Mesothelial cell of epicardium (in vitro differentiated cells): ENCODE measurements around the gene PDE3B. TPM values are rescaled to one million over a fixed set of nuclear protein-coding genes. Genes with fewer than 3 reads are reported as not detected.
"Not testable (repeated sequence)": the region's sequence is repeated elsewhere in the genome, so short reads cannot be mapped to it uniquely, and the experiment has no call there.

Experiments used
- DNase-seq, 2 experiments: peaks; one replicate each; pipeline ENCODE4 v3.0.0; 2021; ENCODE audit warnings: low spot score in 2 of 2; ENCODE audit not compliant: unreplicated experiment in 2 of 2
- H3K27ac Mint-ChIP-seq: 2 replicates; pipeline ENCODE4 v1.8.0; 2021; ENCODE audit warnings: mixed read lengths
- H3K27me3 Mint-ChIP-seq: 2 replicates; pipeline ENCODE4 v1.8.0; 2021; ENCODE audit warnings: low read depth, mixed read lengths
- H3K36me3 Mint-ChIP-seq: 2 replicates; pipeline ENCODE4 v1.8.0; 2021; ENCODE audit warnings: mixed read lengths
- H3K4me1 Mint-ChIP-seq: 2 replicates; pipeline ENCODE4 v1.8.0; 2021; ENCODE audit warnings: mixed read lengths
- H3K4me3 Mint-ChIP-seq: 2 replicates; pipeline ENCODE4 v1.8.0; 2021; ENCODE audit warnings: mild to moderate bottlenecking, moderate library complexity, mixed read lengths
- H3K9me3 Mint-ChIP-seq: 2 replicates; pipeline ENCODE4 v1.8.0; 2021; ENCODE audit warnings: mixed read lengths
- CTCF ChIP-seq: fragments of 200-600 bp; sonication (generic); IDR thresholded peaks from one replicate; pipeline ENCODE4 v1.5.0; 2021; ENCODE audit warnings: antibody characterized with exemption; ENCODE audit not compliant: unreplicated experiment
- total RNA-seq: library from RNA; stranded (reverse); gene quantifications from 3 replicates; pipeline ENCODE4 v1.2.1, GENCODE V29; 2021

Gene PDE3B
- total RNA-seq, 1 donor from 2014 or later, result 12.3 TPM

DNA sequence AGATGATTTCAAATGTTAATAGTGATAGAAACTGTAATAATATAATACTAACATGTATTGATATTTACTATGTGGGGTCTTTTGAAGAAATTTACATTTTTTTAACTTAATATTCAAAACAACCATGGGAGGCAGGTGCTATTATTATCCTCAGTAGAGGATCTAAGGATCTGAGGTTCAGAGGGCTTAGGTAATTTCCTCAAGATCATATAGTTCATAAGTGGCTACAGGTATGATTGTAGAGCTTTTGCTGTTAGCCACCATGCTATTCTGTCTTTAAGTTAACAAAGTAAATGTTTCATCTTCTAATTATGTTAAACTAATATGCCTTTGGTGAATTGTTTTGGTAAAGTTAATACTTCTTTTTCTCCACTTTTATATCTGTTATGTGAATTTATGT lies 83.6 kb downstream of the PDE3B start:
- no peaks in the 10 kb centered on the region for H3K9me3 Mint-ChIP-seq
- H3K27me3 Mint-ChIP-seq, result no peaks in the 10 kb centered on the region
- H3K4me3 Mint-ChIP-seq, result no peak overlapping the region
- peaks cover 21% of the 10 kb centered on the region for H3K4me1 Mint-ChIP-seq
- DNase-seq, result no peak
- no peak for TF ChIP-seq CTCF
- no peak overlapping the region for H3K27ac Mint-ChIP-seq
- no peaks in the 10 kb centered on the region for H3K36me3 Mint-ChIP-seq

- Mint-ChIP-seq H3K9me3 (no peaks in the 10 kb centered on the region), H3K4me1 (peaks cover 21% of the 10 kb centered on the region), H3K4me3 (no peak overlapping the region), H3K27ac (no peak overlapping the region), H3K27me3 (no peaks in the 10 kb centered on the region), H3K36me3 (no peaks in the 10 kb centered on the region)
- DNase-seq, result no peak
- no peak for TF ChIP-seq CTCF
Measured at GRCh38 chr11:14727746-14728145, 84.1 kb downstream of the PDE3B start.

DNA sequence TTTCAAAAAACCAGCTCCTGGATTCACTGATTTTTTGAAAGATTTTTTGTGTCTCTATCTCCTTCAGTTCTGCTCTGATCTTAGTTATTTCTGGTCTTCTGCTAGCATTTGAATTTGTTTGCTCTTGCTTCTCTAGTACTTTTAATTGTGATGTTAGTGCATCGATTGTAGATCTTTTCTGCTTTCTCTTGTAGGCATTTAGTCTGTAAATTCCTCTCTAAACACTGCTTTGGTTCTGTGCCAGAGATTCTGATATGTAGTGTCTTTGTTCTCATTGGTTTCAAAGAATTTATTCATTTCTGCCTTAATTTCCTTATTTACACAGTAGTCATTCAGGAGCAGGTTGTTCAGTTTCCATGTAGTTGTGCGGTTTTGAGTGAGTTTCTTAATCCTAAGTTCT lies 96.9 kb downstream of the PDE3B start:
- not testable (repeated sequence) for H3K27me3 Mint-ChIP-seq, DNase-seq, H3K4me3 Mint-ChIP-seq, H3K27ac Mint-ChIP-seq, H3K4me1 Mint-ChIP-seq
- Mint-ChIP-seq H3K9me3 (peaks cover 31% of the 10 kb centered on the region), H3K36me3 (peaks cover 12% of the 10 kb centered on the region)

- no peaks in the 10 kb centered on the region for H3K27me3 Mint-ChIP-seq
- no peak for TF ChIP-seq CTCF
- H3K4me3 Mint-ChIP-seq, result no peak overlapping the region
Measured at GRCh38 chr11:14741195-14741594, 97.6 kb downstream of the PDE3B start.

GRCh38 chr11:14742849-14743559 lies 99.4 kb downstream of the PDE3B start:
- Mint-ChIP-seq H3K4me3 (no peak overlapping the region), H3K27me3 (no peaks in the 10 kb centered on the region), H3K4me1 (peaks cover 4% of the 10 kb centered on the region), H3K9me3 (peaks cover 31% of the 10 kb centered on the region), H3K27ac (no peak overlapping the region), H3K36me3 (peaks cover 12% of the 10 kb centered on the region)
- TF ChIP-seq CTCF, result no peak
- no peak for DNase-seq

More at GRCh38 chr11:14741195-14741594, 97.6 kb downstream of the PDE3B start:
- Mint-ChIP-seq H3K27ac (no peak overlapping the region), H3K9me3 (peaks cover 31% of the 10 kb centered on the region), H3K4me1 (peaks cover 4% of the 10 kb centered on the region), H3K36me3 (peaks cover 12% of the 10 kb centered on the region)
- DNase-seq, result no peak

- not testable (repeated sequence) for H3K4me3 Mint-ChIP-seq, H3K27ac Mint-ChIP-seq, H3K36me3 Mint-ChIP-seq, H3K27me3 Mint-ChIP-seq, H3K4me1 Mint-ChIP-seq, DNase-seq
- peaks cover 27% of the 10 kb centered on the region for H3K9me3 Mint-ChIP-seq
Measured at GRCh38 chr11:14743667-14744066, 100.1 kb downstream of the PDE3B start.
